ENCODE data around the gene SRP72.

Gene SRP72

GRCh38 chr4:56540826-56541225, 73.4 kb downstream of the SRP72 start:
- WGBS, 2 donors (ENCODE audit: extremely low coverage in 2 of 2, insufficient read length in 2 of 2, insufficient replicate concordance in 1 of 2), result no CpG with 5 or more reads among the region's 4 CpGs
- H3K4ac ChIP-seq (ENCODE audit: low read length), result no peak overlapping the region

GRCh38 chr4:56544573-56545131, 77.2 kb downstream of the SRP72 start:
- peaks cover 0 to 2% of the 10 kb centered on the region in 2 donors for H3K4me1 ChIP-seq (ENCODE audit: control insufficient read depth in 2 of 2, insufficient read depth in 1 of 2, low read depth in 1 of 2, low read length in 2 of 2)
- peak overlapping the region; percentile 92 for H3K23ac ChIP-seq (ENCODE audit: low read depth, low read length, poor library complexity)
- no peak overlapping the region for H2AK5ac ChIP-seq (ENCODE audit: low read depth, low read length)
- peak overlapping the region; percentile 51 for H3K9ac ChIP-seq (ENCODE audit: low read depth, low read length, poor library complexity)
- no peaks in the 10 kb centered on the region for H3K36me3 ChIP-seq (replicated peaks in 1 of 2; ENCODE audit: control insufficient read depth in 2 of 2, insufficient read depth in 2 of 2, low read length in 2 of 2)
- no peak overlapping the region for H4K91ac ChIP-seq (ENCODE audit: low read depth, low read length, poor library complexity)
- H2BK12ac ChIP-seq (ENCODE audit: low read length), result no peak overlapping the region
- H3K4ac ChIP-seq (ENCODE audit: low read length), result no peak overlapping the region
- no peak overlapping the region for H2BK5ac ChIP-seq (ENCODE audit: low read length)
- H3K27me3 ChIP-seq (ENCODE audit: control insufficient read depth in 3 of 3, insufficient read depth in 3 of 3, low read depth in 1 of 3, low read length in 3 of 3), result peaks cover 0 to 23% (median 0%) of the 10 kb centered on the region in 3 experiments
- peak overlapping the region; percentile 41 to 70 for H3K4me3 ChIP-seq (ENCODE audit: low read length in 2 of 2)
- no peak overlapping the region for H4K8ac ChIP-seq (ENCODE audit: low read depth, low read length)
- peak overlapping the region; percentile 87 for H2AFZ ChIP-seq (ENCODE audit: low read length)
- H3K14ac ChIP-seq (ENCODE audit: low read length), result peak overlapping the region; percentile 84
- H3K79me1 ChIP-seq (ENCODE audit: low read depth, low read length), result no peaks in the 10 kb centered on the region
- no CpG with 5 or more reads among the region's 33 CpGs for WGBS, 2 donors (ENCODE audit: extremely low coverage in 2 of 2, insufficient read length in 2 of 2, insufficient replicate concordance in 1 of 2)
- H2BK15ac ChIP-seq (ENCODE audit: low read length), result peak overlapping the region; percentile 46
- peak overlapping the region; percentile 94 for H3K18ac ChIP-seq (ENCODE audit: low read length)
- no peak overlapping the region for H3K27ac ChIP-seq (replicated peaks; ENCODE audit: low read length)
- no peaks in the 10 kb centered on the region for H3K9me3 ChIP-seq (replicated peaks in 1 of 2; ENCODE audit: control insufficient read depth in 2 of 2, insufficient read depth in 1 of 2, low read depth in 1 of 2, low read length in 2 of 2)
- H2BK120ac ChIP-seq (ENCODE audit: low read depth, low read length), result no peak overlapping the region
- DNase-seq (ENCODE audit: low spot score), result peak; percentile 83
- H3K4me2 ChIP-seq (ENCODE audit: insufficient read depth, low read length, poor library complexity, severe bottlenecking), result peak overlapping the region; percentile 64

More at GRCh38 chr4:56540826-56541225, 73.4 kb downstream of the SRP72 start:
- peaks cover 0 to 2% of the 10 kb centered on the region in 2 donors for H3K4me1 ChIP-seq (ENCODE audit: control insufficient read depth in 2 of 2, insufficient read depth in 1 of 2, low read depth in 1 of 2, low read length in 2 of 2)
- H3K27me3 ChIP-seq (ENCODE audit: control insufficient read depth in 3 of 3, insufficient read depth in 3 of 3, low read depth in 1 of 3, low read length in 3 of 3), result peaks cover 0 to 9% (median 0%) of the 10 kb centered on the region in 3 experiments
- no peak for DNase-seq (ENCODE audit: low spot score)
- no peak overlapping the region for H4K8ac ChIP-seq (ENCODE audit: low read depth, low read length)
- H3K14ac ChIP-seq (ENCODE audit: low read length), result no peak overlapping the region
- H2AK5ac ChIP-seq (ENCODE audit: low read depth, low read length), result no peak overlapping the region
- no peak overlapping the region for H3K4me2 ChIP-seq (ENCODE audit: insufficient read depth, low read length, poor library complexity, severe bottlenecking)
- H3K18ac ChIP-seq (ENCODE audit: low read length), result no peak overlapping the region
- no peak overlapping the region for H2BK15ac ChIP-seq (ENCODE audit: low read length)
- no peak overlapping the region for H2BK12ac ChIP-seq (ENCODE audit: low read length)
- no peaks in the 10 kb centered on the region for H3K79me1 ChIP-seq (ENCODE audit: low read depth, low read length)
- H3K4me3 ChIP-seq (ENCODE audit: low read length in 2 of 2), result no peak overlapping the region
- no peak overlapping the region for H3K23ac ChIP-seq (ENCODE audit: low read depth, low read length, poor library complexity)
- H3K9ac ChIP-seq (ENCODE audit: low read depth, low read length, poor library complexity), result no peak overlapping the region
- no peak overlapping the region for H4K91ac ChIP-seq (ENCODE audit: low read depth, low read length, poor library complexity)
- no peak overlapping the region for H2AFZ ChIP-seq (ENCODE audit: low read length)
- H3K27ac ChIP-seq (replicated peaks; ENCODE audit: low read length), result no peak overlapping the region
- H3K9me3 ChIP-seq (replicated peaks in 1 of 2; ENCODE audit: control insufficient read depth in 2 of 2, insufficient read depth in 1 of 2, low read depth in 1 of 2, low read length in 2 of 2), result peaks cover 0 to 1% of the 10 kb centered on the region in 2 donors
- no peaks in the 10 kb centered on the region for H3K36me3 ChIP-seq (replicated peaks in 1 of 2; ENCODE audit: control insufficient read depth in 2 of 2, insufficient read depth in 2 of 2, low read length in 2 of 2)
- no peak overlapping the region for H2BK5ac ChIP-seq (ENCODE audit: low read length)
- no peak overlapping the region for H2BK120ac ChIP-seq (ENCODE audit: low read depth, low read length)

- DNase-seq (ENCODE audit: low spot score), result no peak
- no peak overlapping the region for H3K9ac ChIP-seq (ENCODE audit: low read depth, low read length, poor library complexity)
- H3K14ac ChIP-seq (ENCODE audit: low read length), result no peak overlapping the region
- no CpG with 5 or more reads among the region's 8 CpGs for WGBS, 2 donors (ENCODE audit: extremely low coverage in 2 of 2, insufficient read length in 2 of 2, insufficient replicate concordance in 1 of 2)
- no peaks in the 10 kb centered on the region for H3K79me1 ChIP-seq (ENCODE audit: low read depth, low read length)
- H4K91ac ChIP-seq (ENCODE audit: low read depth, low read length, poor library complexity), result no peak overlapping the region
- no peak overlapping the region for H3K18ac ChIP-seq (ENCODE audit: low read length)
- H4K8ac ChIP-seq (ENCODE audit: low read depth, low read length), result no peak overlapping the region
- H2AFZ ChIP-seq (ENCODE audit: low read length), result no peak overlapping the region
- H3K27me3 ChIP-seq (ENCODE audit: control insufficient read depth in 3 of 3, insufficient read depth in 3 of 3, low read depth in 1 of 3, low read length in 3 of 3), result peaks cover 0 to 19% (median 0%) of the 10 kb centered on the region in 3 experiments
- H3K27ac ChIP-seq (replicated peaks; ENCODE audit: low read length), result no peak overlapping the region
- H3K36me3 ChIP-seq (replicated peaks in 1 of 2; ENCODE audit: control insufficient read depth in 2 of 2, insufficient read depth in 2 of 2, low read length in 2 of 2), result no peaks in the 10 kb centered on the region
- no peak overlapping the region for H3K4me2 ChIP-seq (ENCODE audit: insufficient read depth, low read length, poor library complexity, severe bottlenecking)
- peaks cover 0 to 3% of the 10 kb centered on the region in 2 donors for H3K4me1 ChIP-seq (ENCODE audit: control insufficient read depth in 2 of 2, insufficient read depth in 1 of 2, low read depth in 1 of 2, low read length in 2 of 2)
- H2BK5ac ChIP-seq (ENCODE audit: low read length), result no peak overlapping the region
- H3K9me3 ChIP-seq (replicated peaks in 1 of 2; ENCODE audit: control insufficient read depth in 2 of 2, insufficient read depth in 1 of 2, low read depth in 1 of 2, low read length in 2 of 2), result no peaks in the 10 kb centered on the region
- no peak overlapping the region for H3K4me3 ChIP-seq (ENCODE audit: low read length in 2 of 2)
- no peak overlapping the region for H2BK12ac ChIP-seq (ENCODE audit: low read length)
- no peak overlapping the region for H3K4ac ChIP-seq (ENCODE audit: low read length)
- no peak overlapping the region for H2AK5ac ChIP-seq (ENCODE audit: low read depth, low read length)
- no peak overlapping the region for H2BK15ac ChIP-seq (ENCODE audit: low read length)
- H3K23ac ChIP-seq (ENCODE audit: low read depth, low read length, poor library complexity), result no peak overlapping the region
- no peak overlapping the region for H2BK120ac ChIP-seq (ENCODE audit: low read depth, low read length)
Observed at GRCh38 chr4:56550642-56551041, 83.2 kb downstream of the SRP72 start.

- H3K9ac ChIP-seq (ENCODE audit: low read depth, low read length, poor library complexity), result no peak overlapping the region
- H3K4ac ChIP-seq (ENCODE audit: low read length), result no peak overlapping the region
- H3K4me3 ChIP-seq (ENCODE audit: low read length in 2 of 2), result no peak overlapping the region
Observed at GRCh38 chr4:56551516-56551915, 84.1 kb downstream of the SRP72 start.

More at GRCh38 chr4:56551516-56551915, 84.1 kb downstream of the SRP72 start:
- no CpG with 5 or more reads among the region's 2 CpGs for WGBS, 2 donors (ENCODE audit: extremely low coverage in 2 of 2, insufficient read length in 2 of 2, insufficient replicate concordance in 1 of 2)
- no peak overlapping the region for H3K14ac ChIP-seq (ENCODE audit: low read length)
- H3K79me1 ChIP-seq (ENCODE audit: low read depth, low read length), result no peaks in the 10 kb centered on the region
- no peak overlapping the region for H3K18ac ChIP-seq (ENCODE audit: low read length)
- H2BK120ac ChIP-seq (ENCODE audit: low read depth, low read length), result no peak overlapping the region
- no peak overlapping the region for H3K4me2 ChIP-seq (ENCODE audit: insufficient read depth, low read length, poor library complexity, severe bottlenecking)
- no peaks in the 10 kb centered on the region for H3K9me3 ChIP-seq (replicated peaks in 1 of 2; ENCODE audit: control insufficient read depth in 2 of 2, insufficient read depth in 1 of 2, low read depth in 1 of 2, low read length in 2 of 2)
- no peak overlapping the region for H2AK5ac ChIP-seq (ENCODE audit: low read depth, low read length)
- H3K23ac ChIP-seq (ENCODE audit: low read depth, low read length, poor library complexity), result no peak overlapping the region
- H3K36me3 ChIP-seq (replicated peaks in 1 of 2; ENCODE audit: control insufficient read depth in 2 of 2, insufficient read depth in 2 of 2, low read length in 2 of 2), result no peaks in the 10 kb centered on the region
- no peak for DNase-seq (ENCODE audit: low spot score)
- H3K4me1 ChIP-seq (ENCODE audit: control insufficient read depth in 2 of 2, insufficient read depth in 1 of 2, low read depth in 1 of 2, low read length in 2 of 2), result peaks cover 0 to 3% of the 10 kb centered on the region in 2 donors
- no peak overlapping the region for H4K8ac ChIP-seq (ENCODE audit: low read depth, low read length)
- H2AFZ ChIP-seq (ENCODE audit: low read length), result no peak overlapping the region
- no peak overlapping the region for H2BK5ac ChIP-seq (ENCODE audit: low read length)
- no peak overlapping the region for H4K91ac ChIP-seq (ENCODE audit: low read depth, low read length, poor library complexity)
- peaks cover 0 to 13% (median 0%) of the 10 kb centered on the region in 3 experiments for H3K27me3 ChIP-seq (ENCODE audit: control insufficient read depth in 3 of 3, insufficient read depth in 3 of 3, low read depth in 1 of 3, low read length in 3 of 3)
- H2BK15ac ChIP-seq (ENCODE audit: low read length), result no peak overlapping the region
- no peak overlapping the region for H2BK12ac ChIP-seq (ENCODE audit: low read length)
- no peak overlapping the region for H3K27ac ChIP-seq (replicated peaks; ENCODE audit: low read length)
